NCI-H510A (cell line): ENCODE measurements around the gene RAB3B.
"Not testable (repeated sequence)": the region's sequence is repeated elsewhere in the genome, so short reads cannot be mapped to it uniquely, and the experiment has no call there.

Experiments
- DNase-seq: peaks from one replicate; lab custom pipeline; 2025; lab: John Stamatoyannopoulos, UW

The RAB3B gene, protein sequence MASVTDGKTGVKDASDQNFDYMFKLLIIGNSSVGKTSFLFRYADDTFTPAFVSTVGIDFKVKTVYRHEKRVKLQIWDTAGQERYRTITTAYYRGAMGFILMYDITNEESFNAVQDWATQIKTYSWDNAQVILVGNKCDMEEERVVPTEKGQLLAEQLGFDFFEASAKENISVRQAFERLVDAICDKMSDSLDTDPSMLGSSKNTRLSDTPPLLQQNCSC

DNA sequence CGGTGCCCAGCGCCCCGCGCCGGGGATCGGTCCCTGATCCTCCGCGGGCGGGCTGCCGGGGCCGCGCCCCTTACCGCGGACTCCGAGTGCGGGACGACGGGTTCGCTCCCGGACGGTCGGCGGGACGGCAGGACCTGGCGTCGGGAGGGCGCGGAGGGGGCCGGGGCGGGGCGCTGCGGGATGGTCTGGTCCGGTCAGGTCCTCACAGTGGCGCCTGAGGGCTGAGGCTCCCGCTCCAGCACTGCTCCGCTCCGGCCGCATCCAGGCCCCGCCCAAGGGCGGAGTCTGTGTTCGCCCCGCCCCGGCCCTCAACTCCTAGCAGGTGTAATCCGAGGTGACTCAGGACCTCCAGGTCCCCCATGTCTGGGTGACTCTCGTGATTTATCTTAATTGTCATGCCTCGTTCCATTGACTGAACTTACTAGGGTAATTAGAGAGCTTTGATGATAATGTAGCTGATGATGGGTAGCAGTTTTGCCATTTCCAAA is at the start of gene RAB3B:
Gene RAB3B, minus strand, starts transcription at position 223 of the 488 bp plus-strand sequence. CDS start 13,583 bp downstream, outside the sequence.
- DNase-seq = peak; percentile 67

DNA sequence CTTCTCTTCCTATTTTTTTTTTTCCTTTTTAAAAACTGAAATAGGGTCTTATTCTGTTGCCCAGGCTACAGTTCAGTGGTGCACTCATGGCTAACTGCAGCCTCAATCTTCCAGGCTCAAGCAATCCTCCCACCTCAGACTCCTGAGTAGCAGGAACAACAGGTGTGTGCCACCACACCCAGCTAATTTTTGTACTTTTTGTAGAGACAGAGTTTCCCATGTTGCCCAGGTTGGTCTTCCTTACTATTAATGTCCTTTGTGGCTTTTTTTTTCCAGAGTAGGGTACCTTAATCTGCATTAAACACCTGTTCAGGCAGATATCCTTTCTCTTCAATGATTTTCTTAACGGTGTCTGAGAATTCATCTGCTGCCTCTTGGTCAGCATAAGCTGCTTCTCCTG is 47.4 kb upstream of the RAB3B start:
- DNase-seq = no peak

DNA sequence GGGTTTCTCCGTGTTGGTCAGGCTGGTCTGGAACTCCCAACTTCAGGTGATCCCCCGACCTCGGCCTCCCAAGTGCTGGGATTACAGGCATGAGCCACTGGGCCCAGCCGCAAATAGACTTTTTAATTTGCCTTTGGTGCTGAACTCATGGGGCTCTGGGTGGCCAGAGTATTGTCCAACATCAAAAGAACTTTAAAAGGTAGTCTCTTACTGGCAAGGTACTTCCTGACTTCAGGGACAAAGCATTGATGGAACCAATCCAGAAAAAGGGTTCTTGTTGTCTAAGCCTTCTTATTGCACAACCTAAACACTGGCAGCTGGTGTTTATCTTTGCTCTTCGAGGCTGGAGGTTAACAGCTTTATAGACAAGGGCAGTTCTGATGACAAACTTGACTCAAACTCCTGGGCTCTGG is 46.9 kb upstream of the RAB3B start:
- peak; percentile 48 for DNase-seq

DNA sequence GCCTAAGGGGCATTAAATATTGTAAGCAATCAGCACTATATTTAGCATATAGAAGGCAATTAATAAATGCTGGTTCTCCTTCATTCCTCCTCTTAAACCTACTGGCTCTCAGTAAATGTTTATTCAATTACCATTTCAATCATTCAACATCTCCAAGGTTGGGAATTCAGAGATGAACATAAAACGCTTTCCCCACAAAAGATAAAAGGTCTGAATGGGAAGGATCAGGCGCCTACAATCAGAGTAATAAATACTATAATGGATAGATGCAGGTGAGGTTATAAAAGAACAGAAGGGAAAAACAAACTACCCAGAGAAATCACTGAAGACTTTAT is 43.5 kb upstream of the RAB3B start:
- DNase-seq = no peak

DNA sequence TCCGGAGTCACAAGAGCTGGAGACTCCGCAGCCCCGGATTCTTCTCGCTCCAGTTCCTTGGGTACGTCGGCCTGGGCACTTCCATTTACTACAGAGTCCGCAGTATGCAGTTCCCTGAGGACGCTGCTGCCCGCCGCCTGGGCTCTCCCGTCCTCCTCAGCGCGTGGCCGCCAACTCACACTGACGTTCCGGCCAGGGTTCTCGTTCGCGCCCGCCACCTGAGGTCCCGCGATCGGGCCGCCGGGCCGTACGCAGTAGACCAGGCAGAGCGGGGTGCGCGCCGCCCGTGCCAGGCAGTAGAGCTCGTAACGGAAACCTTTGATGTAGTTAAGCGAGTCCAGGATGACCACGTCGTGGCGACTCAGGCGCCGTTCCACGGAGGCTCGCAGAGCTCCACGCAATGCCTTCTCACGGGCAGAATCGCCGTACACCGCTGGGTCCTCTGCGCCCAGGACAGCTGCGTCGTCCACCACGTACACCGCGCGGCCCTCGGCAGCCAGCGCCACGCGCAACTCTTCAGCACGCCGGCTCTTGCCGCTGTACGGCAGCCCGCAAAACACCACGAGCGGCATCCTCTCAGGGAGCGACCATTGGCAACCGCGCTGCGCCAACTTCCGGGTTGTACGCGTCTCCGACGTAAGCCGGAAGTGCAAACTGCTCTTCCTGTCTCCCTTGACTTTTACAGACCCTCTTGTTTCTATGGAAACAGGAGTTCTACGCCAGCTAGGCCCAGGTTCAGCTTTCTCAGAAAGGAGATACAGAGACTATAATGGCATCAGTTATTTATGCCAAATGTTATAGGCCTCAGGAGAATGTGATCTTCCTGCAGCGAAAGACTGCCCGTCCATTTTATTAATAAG is 42.9 kb upstream of the RAB3B start, which contains the start of gene KTI12:
Gene KTI12, minus strand, starts transcription at position 621 of the 860 bp plus-strand sequence. Its CDS starts 49 bp downstream, at position 572.
- DNase-seq = peak; percentile 79

DNA sequence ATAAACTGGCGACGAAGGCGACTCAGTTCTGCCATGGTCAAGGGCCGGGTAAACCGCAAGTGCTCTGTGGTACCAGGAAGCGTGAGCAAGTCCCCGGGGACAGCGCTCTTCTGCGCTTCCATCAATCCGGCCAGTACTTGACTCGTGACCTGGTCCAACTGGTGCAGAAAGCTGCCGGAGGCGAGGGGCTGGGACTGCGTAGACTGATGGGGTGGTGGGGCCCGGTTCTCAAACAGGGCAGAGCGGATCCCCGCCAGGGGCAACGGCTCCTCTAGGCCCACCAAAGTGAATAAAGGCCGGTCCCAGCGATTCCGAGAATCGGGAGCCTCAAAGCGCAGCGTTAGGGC is 42.3 kb upstream of the RAB3B start:
- no peak for DNase-seq

DNA sequence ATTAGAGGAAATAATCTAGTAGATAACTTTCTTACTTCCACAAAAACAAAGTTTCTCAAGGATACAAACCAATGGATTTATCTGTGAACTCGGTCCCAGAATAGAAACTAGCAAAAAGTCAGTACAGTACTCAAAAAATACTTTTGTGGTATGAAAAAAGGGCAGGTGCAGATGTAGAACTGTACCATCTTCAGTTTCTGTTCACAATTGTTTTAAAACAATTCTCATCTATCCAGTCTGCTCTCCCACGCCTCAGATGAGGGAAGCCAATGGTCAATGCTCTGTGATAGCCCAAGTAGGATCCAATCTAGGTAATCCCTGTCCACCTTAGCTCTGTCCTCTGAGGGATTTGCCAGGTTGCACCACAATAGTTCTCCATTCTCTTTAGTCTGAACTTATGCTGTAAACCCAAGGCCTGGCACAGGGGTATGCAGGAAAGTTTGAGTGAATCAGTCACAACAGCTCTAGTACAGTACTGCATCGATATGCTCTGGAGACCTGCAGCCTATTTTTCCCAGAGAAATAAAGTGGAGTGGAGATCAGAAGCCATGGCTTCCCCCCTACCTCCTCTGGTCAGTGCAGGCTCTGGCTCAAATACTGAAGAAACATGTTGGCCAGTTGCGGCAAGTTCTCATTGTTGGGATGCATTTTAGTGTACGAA is 41.8 kb upstream of the RAB3B start:
- no peak for DNase-seq

DNA sequence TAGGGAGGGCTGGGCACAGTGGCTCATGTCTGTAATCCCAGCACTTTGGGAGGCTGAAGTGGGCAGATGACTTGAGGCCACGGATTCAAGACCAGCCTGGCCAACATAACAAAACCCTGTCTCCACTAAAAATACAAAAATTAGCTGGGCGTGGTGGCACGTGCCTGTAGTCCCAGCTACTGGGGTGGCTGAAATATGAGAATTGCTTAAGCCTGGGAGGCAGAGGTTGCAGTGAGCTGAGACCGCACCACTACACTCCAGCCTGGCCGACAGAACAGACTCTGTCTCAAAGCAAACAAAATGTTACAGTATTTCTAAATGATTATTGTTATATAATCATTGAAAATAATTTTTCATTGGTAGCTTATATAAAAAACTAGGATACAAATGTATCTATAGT is 38.3 kb upstream of the RAB3B start:
- not testable (repeated sequence) for DNase-seq

DNA sequence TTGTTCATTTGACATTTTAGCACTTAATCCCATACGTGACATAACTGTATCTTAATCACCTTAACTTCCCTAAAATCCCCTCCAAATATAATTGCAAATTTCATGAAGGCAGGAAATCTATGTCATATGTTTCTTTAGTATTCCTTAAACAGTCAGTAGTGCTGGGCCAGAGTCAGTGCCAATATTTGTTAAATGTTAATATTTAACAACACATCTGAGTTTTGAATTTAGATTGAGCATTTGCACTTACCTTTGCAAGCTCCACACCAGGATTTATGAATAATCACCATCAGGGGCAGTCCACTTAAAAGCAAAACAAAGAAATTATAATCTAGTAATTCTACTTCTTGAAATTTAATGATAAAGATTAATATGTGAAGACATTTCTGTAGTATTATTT is 37.8 kb upstream of the RAB3B start:
- no peak for DNase-seq

DNA sequence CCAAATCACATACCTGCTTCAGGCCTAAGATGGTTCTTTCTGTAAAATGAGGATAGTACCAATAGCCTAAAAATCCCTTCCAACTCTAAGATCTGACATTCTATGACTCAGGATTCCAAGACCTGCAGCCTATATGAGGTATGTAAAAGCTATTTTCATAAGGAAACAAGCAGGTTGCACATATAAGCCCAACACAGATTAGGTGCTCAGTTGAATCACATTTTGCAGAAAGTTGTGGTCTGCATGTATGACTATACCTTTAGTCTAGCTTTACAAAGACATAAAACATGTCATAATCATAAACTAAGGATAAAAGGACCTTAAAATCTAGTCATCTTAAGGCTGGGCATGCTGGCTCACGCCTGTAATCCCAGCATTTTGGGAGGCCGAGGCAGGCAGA is 35.8 kb upstream of the RAB3B start:
- DNase-seq = no peak

DNA sequence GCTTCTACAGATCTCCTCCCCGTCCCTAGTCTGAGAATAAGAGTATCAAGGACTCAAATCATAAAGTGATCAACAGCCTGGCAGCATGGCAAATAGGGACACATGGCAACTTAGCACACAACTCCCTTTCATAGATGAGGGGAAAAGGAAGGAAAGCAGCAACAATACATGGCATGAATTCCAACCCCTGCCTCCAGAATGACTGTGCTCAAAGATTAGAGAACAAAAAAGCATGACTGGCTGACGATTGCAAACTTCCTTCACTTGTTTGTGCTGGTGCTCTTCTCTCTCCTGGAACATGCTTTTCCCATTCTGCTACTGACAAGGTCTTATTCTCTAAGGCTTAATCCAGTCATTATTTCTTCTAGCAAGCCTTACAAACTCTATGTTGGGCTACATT is 31.6 kb upstream of the RAB3B start:
- DNase-seq = no peak

DNA sequence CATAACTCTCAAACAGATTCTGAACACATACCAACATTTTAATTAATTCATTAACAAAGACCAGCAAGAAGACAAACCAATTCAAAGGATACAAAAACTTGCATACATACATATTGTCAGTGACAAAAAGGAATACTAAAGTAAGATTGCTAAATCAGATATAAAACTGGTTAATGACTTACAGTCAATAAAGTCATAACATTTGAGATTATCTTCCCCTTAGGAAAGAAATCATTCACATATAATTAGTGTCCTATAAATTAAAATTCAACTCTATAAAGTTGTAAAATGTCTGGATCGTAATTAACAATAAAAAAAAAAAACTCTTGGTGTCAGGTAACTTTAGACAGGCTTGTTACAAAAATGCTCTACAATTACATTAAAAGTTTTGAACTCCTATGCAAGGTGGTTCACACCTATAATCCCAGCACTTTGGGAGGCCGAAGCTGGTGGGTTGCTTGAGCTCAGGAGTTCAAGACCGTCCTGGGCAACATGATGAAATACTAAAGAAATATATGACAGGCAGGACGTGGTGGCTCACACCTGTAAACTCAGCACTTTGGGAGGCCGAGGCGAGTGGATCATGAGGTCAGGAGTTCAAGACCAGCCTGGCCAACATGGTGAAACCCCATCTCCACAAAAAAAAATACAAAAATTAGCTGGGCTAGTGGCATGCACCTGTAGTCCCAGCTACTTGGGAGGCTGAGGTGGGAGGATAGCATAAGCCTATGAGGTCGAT is 17.7 kb upstream of the RAB3B start:
- no peak for DNase-seq

DNA sequence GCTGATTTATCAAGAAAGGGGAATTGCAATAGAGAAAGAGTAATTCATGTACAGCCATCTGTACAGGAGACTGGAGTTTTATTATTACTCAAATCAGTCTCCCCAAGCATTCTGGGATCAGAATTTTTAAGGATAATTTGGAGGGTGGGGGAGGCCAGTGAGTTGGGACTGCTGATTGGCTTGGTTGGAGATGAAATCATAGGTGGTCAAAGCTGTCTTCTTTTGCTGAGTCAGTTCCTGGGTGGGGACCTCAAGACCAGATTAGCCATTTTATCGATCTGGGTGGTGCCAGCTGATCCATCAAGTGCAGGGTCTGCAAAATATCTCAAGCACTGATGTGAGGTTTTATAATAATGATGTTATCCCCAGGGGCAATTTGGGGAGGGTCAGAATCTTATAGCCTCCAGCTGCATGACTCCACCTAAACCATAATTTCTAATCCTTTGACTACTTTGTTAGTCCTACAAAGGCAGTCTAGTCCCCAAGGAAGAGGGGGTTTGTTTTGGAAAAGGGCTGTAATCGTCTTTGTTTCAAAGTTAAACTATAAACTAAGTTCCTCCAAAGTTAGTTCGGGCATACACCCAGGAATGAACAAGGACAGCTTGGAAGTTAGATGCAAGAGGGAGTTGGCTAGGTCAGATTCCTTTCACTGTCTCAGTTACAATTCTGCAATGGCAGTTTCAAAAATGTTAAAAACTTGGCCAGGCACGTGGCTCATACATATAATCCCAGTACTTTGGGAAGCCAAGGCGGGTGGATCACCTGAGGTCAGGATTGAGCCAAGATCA is 16.9 kb upstream of the RAB3B start:
- DNase-seq = no peak

DNA sequence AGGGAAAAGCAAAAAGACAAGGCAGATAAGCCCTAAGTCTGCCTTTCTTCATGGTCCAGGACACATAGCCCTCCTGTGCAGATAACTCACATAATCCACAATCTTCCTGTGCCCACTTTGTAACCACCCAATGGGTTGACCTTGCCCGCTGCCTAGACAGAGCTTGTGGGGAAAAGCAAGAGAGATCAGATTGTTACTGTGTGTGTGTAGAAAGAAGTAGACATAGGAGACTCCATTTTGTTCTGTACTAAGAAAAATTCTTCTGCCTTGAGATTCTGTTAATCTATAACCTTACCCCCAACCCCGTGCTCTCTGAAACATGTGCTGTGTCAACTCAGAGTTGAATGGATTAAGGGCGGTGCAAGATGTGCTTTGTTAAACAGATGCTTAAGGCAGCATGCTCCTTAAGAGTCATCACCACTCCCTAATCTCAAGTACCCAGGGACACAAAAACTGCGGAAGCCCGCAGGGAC is 15.6 kb upstream of the RAB3B start:
- DNase-seq = not testable (repeated sequence)

DNA sequence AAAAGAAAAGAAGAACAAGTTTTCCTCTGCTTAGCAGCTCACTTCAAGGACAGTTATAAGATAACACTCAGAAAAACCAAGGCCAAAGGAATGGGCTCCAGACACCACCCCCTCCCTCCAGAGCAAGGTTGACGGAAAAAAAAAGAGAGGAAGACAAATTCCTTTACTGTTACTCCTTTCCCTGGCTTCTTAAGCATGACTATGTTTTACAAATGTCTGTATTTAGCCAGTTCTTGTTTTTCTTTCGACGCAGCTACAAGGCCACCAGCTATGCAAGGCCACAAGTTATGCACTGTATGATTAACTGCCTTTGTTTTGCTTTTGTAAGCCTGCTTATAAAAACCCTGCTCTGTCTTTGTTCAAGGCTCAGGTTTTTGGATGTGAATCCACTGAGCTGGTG is 15.0 kb upstream of the RAB3B start:
- not testable (repeated sequence) for DNase-seq

DNA sequence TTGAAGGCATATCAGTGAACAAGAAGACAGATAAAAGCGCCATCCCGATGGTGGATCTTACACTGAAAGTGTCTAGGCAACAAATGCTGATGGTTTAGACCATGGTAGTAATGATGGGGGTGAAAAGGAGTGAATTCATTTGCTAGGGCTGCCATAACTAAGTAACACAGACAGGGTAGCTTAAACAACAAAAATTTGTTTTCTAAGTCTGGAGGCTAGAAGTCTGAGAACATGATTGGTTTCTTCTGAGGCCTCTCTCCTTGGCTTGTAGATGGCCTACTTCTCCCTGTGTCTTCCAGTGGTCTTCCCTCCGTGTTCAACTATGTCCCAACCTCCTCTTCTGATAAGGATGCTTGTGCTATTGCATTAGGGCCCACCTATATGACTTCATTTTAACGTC is 13.4 kb upstream of the RAB3B start:
- no peak for DNase-seq

DNA sequence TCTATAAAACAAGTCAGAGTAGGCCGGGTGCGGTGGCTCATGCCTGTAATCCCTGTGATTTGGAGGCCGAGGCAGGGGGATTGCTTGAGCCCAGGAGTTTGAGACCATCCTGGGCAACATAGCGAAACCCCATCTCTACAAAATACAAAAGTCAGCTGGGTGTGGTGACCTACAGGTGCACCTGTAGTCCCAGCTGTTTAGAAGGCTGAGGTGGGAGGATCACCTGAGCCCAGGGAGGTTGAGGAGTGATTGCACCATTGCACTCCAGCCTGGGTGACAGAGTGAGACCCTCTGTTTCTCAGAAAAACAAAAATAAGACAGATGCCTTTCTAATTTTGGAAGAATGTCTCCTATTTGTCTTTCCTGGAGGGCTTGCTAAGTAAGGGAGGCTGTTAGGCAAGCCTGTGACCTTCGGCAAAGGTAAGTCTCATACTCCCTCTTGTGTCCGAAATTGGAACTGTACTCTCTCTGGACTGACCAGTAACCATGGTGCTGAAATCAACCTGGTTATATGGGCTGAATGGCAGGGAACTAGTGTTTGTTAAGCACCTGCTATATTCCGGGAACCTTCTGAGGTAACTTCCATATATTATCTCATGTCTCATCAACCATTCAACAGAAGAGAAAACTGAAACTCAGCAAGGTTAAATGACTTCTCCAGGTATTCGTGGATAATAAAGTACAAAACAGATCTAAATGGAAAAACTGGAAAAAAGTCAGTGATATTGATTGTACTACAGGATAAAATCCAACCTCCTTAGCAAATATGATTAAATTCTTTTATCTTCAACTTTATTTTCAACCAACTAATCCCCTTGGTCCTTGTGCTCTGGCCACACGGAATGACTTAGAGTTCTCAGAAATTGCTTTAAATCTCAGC is 11.8 kb upstream of the RAB3B start:
- peak; percentile 64 for DNase-seq

DNA sequence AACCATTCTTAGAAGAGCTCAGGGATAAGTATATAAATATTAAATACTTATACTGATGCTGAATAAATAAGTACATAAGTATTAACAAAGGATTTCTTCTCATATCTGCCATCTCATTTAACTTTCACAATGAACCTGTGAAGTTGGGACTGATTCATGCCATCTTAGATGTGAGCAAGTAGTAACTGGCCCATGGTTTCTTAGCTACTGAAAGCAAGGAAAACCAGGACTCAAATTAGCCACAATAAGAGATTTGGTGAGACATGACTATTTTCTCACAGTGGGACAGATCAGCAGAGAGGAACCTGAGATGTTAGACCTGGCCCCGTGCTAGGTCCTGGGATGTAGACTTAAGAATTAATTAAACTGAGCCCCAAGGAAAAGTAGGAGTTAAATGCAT is 8.2 kb upstream of the RAB3B start:
- DNase-seq = no peak

DNA sequence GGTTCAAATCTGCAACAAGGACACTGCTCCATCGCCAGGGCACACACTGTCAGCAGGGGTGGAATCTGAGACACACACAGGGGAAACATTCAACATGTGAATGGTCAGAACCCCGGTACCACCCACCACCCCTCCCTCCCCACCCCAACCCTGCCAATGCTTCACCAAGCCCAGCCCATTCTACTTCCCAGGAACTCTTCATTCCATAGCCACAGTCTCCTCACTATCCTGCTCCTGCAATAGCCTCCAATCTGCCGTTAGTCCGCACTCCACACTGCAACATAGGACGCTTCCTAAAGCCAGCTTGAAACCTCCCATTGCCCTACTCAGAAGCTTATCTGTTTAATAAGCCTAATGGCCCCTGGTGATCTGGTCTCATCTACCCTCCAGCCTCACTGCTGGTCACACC is 7.5 kb upstream of the RAB3B start:
- DNase-seq = no peak
